OCI-M1 (cell line): ENCODE measurements around the gene FHIT.

Experiments
- DNase-seq: peaks from one replicate; lab custom pipeline; 2025; lab: John Stamatoyannopoulos, UW

FHIT gene

GRCh38 chr3:59996056-59996455 is 1255.2 kb downstream of the FHIT start:
- no peak for DNase-seq

GRCh38 chr3:59995563-59995962 is 1255.7 kb downstream of the FHIT start:
- DNase-seq: no peak

DNA sequence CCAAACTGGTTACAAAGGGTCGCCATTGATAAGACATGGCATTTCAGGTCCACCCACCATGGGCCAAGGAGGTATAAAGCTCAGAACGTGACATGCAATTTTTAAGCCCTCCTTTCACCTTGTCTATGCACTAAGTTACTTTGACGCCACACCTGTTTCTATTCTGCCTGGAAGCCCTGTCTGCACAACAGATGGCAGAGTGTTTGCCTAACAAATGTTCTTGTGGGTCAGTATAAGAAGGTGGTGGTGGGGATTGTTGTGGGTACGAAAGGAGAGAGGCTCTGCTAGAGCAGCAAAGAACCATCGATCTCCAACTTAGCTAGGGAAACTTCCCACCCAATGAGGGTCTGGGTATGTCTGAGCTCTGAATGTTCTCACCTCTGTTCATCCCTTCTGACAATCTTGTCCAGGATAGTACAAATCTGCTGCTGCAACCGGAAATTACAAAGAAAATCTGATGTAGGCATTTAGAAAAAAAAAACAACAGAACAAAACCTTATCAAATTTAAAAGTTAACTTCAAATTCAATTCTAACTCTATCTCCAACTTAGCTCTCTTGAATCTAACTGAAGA is 1256.4 kb downstream of the FHIT start:
- no peak for DNase-seq

GRCh38 chr3:59992578-59992977 is 1258.7 kb downstream of the FHIT start:
- no peak for DNase-seq

- DNase-seq: no peak
Observed at GRCh38 chr3:59990915-59991314, 1260.3 kb downstream of the FHIT start.

- no peak for DNase-seq
Observed at GRCh38 chr3:59982510-59982909, 1268.7 kb downstream of the FHIT start.

DNA sequence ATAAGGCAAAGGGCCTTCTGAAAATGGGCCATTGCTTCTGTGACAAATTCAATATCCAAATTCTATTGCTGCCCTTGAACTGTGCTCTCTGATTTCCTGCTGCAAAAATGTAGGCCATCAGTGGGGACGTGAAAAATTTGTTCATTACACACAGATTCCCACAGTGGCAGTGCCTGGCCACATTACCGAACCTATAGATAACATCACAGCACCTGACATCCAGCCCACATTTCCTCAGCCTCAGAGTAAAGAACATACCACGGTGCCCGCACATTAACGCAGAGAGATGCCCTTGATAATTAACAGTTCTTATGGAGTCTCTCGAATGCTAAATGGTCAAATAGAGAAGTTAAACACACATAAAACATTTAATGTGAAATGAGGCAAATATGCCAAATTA is 1269.9 kb downstream of the FHIT start:
- no peak for DNase-seq

- no peak for DNase-seq
Observed at GRCh38 chr3:59980576-59980975, 1270.7 kb downstream of the FHIT start.

DNA sequence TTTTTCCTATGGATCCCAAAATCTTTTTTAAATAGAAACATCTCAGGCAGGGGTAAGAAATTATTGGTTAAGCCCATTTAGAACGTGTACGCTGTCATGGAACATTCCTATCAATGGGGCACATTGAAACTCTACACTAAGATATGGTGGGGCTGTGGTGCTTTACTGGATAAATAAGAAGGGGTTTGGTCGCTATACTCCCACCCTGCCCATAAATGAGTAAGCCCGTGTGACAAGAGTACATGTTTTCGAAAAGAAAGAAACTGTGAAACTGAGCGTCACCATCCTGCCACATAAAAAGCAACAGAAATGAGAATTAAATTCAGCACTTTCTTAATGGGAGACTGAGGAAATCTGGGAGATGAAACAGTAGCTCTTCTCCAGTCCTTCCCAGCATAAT is 1271.7 kb downstream of the FHIT start:
- no peak for DNase-seq

- DNase-seq: no peak
Observed at GRCh38 chr3:59978979-59979378, 1272.3 kb downstream of the FHIT start.

DNA sequence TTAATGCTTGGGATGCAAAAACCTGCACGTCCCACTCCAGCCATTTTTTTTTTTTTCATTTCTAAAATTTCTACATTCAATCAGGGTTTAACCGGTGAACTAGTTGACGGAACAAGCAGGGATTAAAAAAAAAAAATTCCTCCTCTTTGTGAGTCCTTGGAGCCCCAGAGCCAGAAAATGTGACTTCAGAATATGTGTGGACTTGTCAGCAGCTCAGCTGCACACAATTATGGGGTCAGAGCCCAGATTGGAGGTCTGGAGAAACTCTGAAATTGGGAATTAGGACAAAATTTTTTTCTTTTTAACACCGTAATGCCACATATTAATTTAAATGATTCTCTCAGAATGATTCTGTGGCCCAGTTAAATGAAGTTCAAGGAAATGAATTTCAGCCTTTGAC is 1280.5 kb downstream of the FHIT start:
- DNase-seq: no peak

- no peak for DNase-seq
Observed at GRCh38 chr3:59970376-59970775, 1280.9 kb downstream of the FHIT start.

GRCh38 chr3:59968513-59969045 is 1282.7 kb downstream of the FHIT start:
- no peak for DNase-seq

DNA sequence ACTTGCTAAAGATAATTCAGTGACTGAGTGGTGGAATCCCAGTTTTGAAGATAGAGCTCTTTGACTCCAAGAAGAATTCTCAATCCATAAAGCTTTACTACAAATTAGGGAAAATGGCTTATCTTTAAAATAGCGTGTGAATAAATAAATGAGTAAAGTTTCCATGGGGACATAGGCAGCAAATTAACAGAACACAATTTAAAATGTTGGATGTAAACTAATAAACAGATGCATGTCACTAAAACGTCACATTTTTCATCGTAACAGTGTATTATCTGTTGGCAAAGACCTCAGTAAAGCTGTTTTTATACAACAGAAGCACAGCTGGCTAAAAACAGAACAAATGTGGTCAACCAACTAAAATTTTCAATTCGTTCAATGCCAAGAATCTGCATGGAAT is 1287.6 kb downstream of the FHIT start:
- DNase-seq: no peak

- no peak for DNase-seq
Observed at GRCh38 chr3:59957150-59957549, 1294.1 kb downstream of the FHIT start.

DNA sequence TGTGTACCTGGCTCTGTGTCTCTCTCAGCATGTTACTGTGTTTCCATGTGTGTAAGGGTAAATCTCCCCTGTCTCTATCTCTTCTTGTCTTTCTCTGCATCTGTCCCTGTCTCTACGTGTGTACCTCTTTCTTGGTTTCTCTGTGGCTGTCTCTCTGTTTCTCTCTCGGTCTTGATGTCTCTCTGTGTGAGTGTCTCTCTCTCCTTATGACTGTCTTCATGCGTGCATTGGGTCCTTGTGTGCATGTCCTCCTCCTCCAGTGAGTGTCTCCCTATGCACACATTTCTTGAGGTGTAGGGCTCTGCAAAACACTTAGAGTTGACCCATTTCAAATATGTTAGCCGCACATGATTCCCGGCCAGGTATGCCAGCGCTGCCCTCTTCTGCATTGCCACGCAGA is 1298.1 kb downstream of the FHIT start:
- DNase-seq: no peak

- DNase-seq: no peak
Observed at GRCh38 chr3:59949311-59949710, 1301.9 kb downstream of the FHIT start.

DNA sequence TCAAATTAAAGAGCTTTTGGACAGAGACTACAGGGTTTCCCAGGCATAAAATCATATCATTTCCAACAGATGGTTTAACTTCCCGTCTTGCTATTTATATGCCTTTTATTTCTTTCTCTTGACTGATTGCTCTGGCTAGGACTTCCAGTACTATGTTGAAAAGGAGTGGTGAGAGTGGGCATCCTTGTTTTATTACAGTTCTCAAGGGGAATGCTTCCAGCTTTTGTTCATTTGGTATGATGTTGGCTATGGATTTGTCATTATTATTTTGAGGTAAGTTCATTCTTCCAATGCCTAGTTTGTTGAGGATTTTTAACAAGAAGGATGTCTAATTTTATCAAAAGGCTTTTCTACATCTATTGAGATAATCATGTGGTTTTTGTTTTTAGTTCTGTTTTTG is 1304.9 kb downstream of the FHIT start:
- no peak for DNase-seq

DNA sequence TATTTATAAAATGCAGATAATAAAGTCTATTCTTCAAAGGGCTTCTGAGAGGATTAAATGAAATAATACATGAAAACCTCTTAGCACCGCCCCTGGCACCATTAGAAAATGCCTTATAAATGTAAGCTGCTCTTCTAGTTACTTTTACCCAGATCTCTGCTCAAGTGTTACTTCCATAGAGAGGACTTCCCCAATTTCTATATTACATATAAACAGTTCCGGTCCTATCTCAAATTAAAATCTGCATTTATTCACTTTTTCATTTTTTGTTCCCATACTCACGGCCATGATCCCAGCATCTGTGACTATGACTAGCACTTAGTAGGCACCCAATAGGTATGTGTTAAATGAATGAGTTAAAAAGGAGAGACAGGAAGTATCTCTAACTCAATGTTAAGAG is 1310.5 kb downstream of the FHIT start:
- peak; percentile 25 for DNase-seq

GRCh38 chr3:59939826-59940426 is 1311.3 kb downstream of the FHIT start:
- DNase-seq: no peak

DNA sequence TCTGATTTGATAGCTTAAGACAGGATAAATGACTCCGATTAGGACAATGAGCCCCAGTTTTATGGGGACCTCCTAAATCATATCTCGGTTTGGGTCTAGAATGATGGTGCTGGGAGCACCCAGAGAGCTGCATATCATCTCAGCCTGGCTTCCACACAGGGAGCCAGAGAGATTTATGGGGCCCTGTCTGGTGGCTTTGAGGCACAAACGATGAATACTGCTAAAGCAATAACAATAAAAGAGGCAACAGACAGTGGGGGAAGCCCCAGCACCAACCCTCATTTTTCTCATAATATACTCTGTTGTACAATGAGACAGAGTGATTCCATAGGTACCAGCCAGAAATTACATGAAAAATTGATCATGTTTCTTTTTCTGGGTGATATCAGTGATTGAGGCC is 1312.4 kb downstream of the FHIT start:
- DNase-seq: no peak

DNA sequence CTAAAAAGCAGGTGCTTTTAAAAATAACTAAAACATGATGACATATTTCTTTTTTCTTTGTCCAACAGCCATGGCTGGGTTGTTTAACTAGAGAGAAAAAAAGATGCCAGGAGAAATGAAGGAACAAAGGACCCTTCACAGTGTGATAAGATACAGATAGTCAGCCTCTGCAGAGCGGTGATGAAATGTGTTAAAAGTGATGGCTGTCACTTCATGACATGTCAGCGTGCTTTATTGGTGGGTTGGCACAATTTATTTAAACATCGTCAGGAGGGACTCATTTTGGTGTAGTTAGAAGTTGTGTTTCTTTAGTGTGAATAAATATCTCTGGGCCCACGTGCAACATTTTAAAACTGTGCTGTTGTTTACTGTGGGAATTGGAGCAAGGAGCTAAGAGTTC is 1314.1 kb downstream of the FHIT start:
- no peak for DNase-seq

DNA sequence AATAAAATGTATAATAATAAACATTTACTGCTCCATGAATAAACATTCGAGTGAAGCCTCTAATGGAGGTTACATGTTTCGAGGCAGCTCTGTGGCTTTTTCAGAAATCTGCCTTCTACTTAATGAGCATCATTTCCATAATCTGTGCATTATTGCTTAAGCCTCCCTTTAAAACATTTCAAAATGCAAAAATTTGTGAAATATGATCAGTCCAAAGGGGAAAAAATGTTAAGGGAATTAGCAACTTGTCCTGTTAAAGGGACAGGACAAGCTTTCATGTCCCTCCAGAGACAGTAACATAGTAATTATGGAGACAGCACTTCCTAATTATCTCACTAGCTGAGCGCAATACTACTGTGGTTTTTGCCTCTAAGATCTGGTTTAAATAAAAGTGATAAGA is 1314.8 kb downstream of the FHIT start:
- peak; percentile 4 for DNase-seq

DNA sequence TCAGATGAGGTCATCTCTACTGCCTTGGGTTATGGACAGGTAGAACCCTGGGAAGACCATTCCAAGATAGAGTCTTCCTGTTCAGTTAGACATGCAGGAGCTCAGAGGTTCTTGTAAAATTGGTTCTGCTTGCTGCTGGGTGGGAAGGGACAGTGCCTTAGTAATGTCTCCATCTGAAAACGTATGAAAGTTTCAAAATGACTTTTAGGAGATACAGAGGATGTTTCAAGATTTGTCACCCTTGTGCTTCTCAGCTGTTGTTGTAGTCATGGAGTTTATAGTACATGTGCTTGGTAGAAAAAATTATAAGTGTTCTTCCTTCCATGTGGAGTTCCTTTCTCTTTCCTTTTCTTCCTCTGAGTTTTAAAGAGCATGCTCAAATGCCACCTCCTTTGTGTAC is 1316.2 kb downstream of the FHIT start:
- DNase-seq: no peak
